Skeletal muscle satellite cell (primary cell): Measurements from ENCODE around the gene TMEM200A.

ENCODE experiments used
- H3K27me3 ChIP-seq: 2 replicates; pipeline ENCODE4 v1.7.0; 2013; ENCODE audit warnings: low read length; ENCODE audit not compliant: control insufficient read depth, insufficient read depth
- H3K36me3 ChIP-seq: 2 replicates; pipeline ENCODE4 v1.7.0; 2013; ENCODE audit warnings: mild to moderate bottlenecking, control low read depth, low read length; ENCODE audit not compliant: insufficient read depth
- H3K4me1 ChIP-seq: 2 replicates; pipeline ENCODE4 v1.7.0; 2013; ENCODE audit warnings: low read length; ENCODE audit not compliant: control insufficient read depth, insufficient read depth
- H3K4me2 ChIP-seq: 2 replicates; pipeline ENCODE4 v1.7.0; 2013; ENCODE audit warnings: mild to moderate bottlenecking, low read length
- H3K4me3 ChIP-seq: 2 replicates; pipeline ENCODE4 v1.7.0; 2013; ENCODE audit warnings: low read length
- H3K9ac ChIP-seq: 2 replicates; pipeline ENCODE4 v1.7.0; 2013; ENCODE audit warnings: mild to moderate bottlenecking, low read depth, low read length, moderate library complexity
- H3K9me3 ChIP-seq: replicated peaks from 2 replicates; pipeline ENCODE4 v1.7.0; 2013; ENCODE audit warnings: mild to moderate bottlenecking, control low read depth, low read length

The TMEM200A gene

DNA sequence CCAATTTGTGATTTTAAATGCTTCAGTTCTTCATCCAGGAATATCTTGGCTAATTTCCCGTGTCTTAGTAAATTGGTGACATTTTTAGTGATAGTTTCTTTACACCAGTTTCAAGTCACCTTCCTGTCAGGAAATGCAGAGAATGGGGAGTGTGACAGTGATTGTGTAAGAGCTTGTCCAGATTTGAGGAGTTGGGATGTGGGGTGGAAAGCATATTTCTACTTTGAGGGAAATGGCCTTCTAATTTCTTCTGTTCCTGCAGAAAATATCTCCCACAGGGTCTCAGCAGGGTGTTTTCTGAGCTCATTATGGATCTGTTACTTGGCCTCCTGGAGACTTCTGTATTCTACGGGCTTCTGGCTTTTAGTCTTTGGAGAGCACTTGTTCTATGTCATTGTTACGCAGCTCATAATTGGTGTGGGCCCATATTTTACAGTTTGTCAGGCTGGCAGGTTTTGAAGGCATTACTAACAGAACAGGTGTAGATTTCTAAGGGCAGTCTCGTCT lies 65.6 kb downstream of the TMEM200A start:
- H3K9me3 ChIP-seq: no peaks in the 10 kb centered on the region
- no peak overlapping the region for H3K9ac ChIP-seq
- H3K4me2 ChIP-seq: no peak overlapping the region

DNA sequence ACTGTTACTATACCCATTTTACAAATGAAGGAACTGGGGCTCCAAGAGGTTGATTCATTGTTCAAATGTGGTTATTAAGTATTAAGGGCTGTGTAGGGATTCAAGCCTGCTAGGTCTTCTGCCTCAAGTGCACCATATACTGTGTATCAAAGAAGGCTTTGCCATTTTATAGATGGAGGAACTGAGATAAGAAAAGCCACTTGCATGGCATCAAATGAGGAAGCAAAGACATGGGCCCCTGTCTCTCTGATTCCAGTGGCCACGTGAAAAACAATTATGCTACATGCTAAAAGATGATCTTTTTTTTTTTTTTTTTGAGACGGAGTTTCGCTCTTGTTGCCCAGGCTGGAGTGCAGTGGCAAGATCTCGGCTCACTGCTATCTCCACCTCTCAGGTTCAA lies 67.0 kb downstream of the TMEM200A start:
- H3K4me1 ChIP-seq: peaks cover 11% of the 10 kb centered on the region
- H3K4me3 ChIP-seq: no peak overlapping the region
- no peaks in the 10 kb centered on the region for H3K9me3 ChIP-seq
- H3K9ac ChIP-seq: no peak overlapping the region
- H3K36me3 ChIP-seq: no peaks in the 10 kb centered on the region
- H3K4me2 ChIP-seq: no peak overlapping the region
- H3K27me3 ChIP-seq: no peaks in the 10 kb centered on the region

More for the DNA sequence above, 65.6 kb downstream of the TMEM200A start:
- H3K4me1 ChIP-seq: peaks cover 16% of the 10 kb centered on the region
- H3K27me3 ChIP-seq: no peaks in the 10 kb centered on the region
- no peaks in the 10 kb centered on the region for H3K36me3 ChIP-seq
- H3K4me3 ChIP-seq: no peak overlapping the region

DNA sequence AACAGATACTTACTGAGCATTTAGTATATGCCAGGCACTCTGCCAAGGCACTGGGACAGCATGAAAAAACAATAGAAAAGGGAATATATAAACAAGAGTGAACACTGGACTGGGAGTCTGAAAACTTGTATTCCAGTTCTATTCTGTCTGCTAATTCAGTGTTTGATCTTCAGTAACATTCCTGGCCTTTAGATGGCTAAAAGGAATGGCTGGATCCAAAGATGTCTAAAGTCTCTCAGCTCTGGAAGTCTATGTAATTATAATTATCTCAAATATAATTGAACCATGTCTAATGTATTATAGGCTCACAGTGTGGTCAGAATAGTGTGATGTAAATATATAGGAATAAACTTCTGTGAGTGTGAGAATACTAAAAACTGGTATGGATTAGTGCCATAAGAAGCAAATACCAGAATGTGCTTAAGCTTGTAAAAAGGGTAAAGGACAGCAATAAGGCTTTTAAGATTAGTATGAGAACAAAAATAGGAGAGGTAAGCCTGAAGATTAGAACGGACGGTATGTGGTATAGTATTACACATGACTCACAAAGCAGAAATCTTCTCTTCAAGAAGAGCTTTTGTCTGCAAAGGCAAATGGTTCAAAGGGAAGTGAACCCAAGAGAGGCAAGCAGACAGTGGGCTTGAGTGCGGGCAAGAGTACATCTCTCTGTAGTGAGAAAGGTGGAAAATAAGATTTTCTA lies 68.5 kb downstream of the TMEM200A start:
- H3K4me2 ChIP-seq: no peak overlapping the region
- H3K4me3 ChIP-seq: no peak overlapping the region
- H3K36me3 ChIP-seq: no peaks in the 10 kb centered on the region
- no peaks in the 10 kb centered on the region for H3K9me3 ChIP-seq
- H3K4me1 ChIP-seq: peaks cover 11% of the 10 kb centered on the region
- H3K27me3 ChIP-seq: no peaks in the 10 kb centered on the region
- H3K9ac ChIP-seq: no peak overlapping the region

DNA sequence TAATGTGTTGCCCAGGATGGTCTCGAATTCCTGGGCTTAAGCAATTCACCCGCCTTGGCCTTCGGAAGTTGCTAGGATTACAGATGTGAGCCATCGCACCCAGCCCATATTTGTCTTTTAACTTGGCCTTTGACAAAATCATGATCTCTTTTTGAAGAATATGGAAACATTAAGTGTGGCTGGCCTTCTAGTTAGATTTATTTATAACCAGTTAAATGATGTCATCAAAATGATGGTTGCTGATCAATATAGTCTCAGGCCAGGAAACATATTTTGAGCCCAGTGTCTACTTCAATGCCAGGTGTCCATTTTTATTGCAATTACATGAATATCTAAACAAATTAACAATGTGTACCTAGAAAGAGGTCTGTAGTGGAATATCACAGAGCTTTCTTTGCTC lies 69.4 kb downstream of the TMEM200A start:
- Histone ChIP-seq H3K9me3 (no peaks in the 10 kb centered on the region), H3K9ac (no peak overlapping the region), H3K4me2 (no peak overlapping the region), H3K27me3 (no peaks in the 10 kb centered on the region), H3K4me1 (peaks cover 11% of the 10 kb centered on the region), H3K36me3 (no peaks in the 10 kb centered on the region), H3K4me3 (no peak overlapping the region)

DNA sequence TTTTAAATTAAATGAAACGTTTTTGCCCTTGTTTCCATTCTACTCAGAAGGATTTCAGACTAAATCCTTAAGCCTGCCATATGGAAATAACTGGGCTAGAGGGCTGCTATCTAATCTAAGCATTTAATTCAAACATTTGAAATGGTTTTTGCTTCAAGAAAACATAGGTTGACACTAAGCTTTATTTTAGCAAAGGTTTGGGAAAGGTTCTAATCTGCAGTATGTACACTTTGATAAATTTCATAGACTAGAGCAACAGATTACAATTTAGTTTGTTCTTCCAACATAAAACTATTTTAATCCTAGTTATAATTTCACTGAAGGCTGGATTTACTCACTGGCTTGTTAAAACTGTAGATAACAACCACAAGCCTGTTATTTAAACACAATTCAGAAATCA lies 72.1 kb downstream of the TMEM200A start:
- Histone ChIP-seq H3K4me2 (no peak overlapping the region), H3K4me3 (no peak overlapping the region), H3K9me3 (no peaks in the 10 kb centered on the region), H3K9ac (no peak overlapping the region), H3K36me3 (peaks cover 13% of the 10 kb centered on the region), H3K27me3 (no peaks in the 10 kb centered on the region), H3K4me1 (peaks cover 11% of the 10 kb centered on the region)

DNA sequence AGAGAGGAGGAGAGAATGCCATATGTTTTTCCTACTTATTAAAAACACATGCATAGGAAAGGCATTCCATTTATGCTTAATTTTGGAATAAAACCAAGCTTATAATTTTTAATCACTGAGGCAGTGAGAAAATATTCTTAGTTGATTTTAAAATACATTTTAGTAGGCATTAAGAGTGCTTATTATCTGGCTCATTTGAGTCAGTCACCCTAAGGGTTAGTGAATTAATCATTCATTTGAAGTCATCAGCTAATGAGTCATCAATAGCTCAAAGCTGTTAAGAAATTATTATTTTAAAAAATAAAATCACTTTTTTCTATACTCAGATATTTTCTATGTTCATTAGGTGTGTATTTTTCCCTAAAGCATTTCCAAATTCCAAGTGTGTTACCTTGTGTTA lies 81.6 kb downstream of the TMEM200A start:
- Histone ChIP-seq H3K27me3 (no peaks in the 10 kb centered on the region), H3K4me3 (no peak overlapping the region), H3K4me2 (no peak overlapping the region), H3K4me1 (no peaks in the 10 kb centered on the region), H3K36me3 (no peaks in the 10 kb centered on the region), H3K9me3 (no peaks in the 10 kb centered on the region), H3K9ac (no peak overlapping the region)

DNA sequence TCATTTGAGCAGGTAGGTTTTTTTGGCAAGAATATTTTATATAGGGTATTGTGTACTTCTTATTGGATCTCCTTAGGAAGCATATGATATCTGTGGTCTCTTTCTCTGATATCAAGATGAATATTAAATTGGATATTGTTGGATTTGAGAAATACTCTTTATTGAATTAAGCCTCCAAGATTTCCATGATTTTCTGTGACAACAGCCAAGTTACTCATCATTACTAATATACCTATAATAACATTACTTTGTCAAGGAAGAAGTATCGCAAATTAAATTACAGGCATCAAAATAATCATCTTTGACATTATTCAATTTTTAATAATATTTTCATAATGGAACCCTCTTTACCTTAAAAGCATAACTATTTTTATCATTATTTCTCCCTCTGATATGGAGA lies 86.5 kb downstream of the TMEM200A start:
- Histone ChIP-seq H3K4me3 (no peak overlapping the region), H3K4me1 (no peaks in the 10 kb centered on the region), H3K27me3 (no peaks in the 10 kb centered on the region), H3K9ac (no peak overlapping the region), H3K36me3 (no peaks in the 10 kb centered on the region), H3K4me2 (no peak overlapping the region), H3K9me3 (no peaks in the 10 kb centered on the region)

DNA sequence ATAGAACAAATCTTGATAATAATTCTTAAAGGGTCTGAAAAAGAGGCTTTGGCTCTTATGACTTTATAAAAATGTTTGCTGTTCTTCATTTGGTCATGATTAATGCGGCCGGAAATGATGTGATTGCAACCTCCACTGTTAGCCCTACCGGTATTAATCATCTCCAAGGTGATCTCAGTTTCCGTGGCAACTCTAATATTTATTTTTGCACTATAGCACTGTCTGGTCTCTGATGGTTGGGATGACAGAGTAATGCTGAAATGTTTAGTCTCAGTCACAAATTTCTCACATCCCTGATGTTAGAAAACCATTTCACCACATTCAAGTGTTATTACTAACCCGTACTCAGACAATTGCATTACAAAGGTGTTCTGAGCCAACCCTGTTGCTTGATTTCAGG lies 87.4 kb downstream of the TMEM200A start:
- Histone ChIP-seq H3K27me3 (no peaks in the 10 kb centered on the region), H3K36me3 (no peaks in the 10 kb centered on the region), H3K4me2 (no peak overlapping the region), H3K4me3 (no peak overlapping the region), H3K4me1 (no peaks in the 10 kb centered on the region), H3K9me3 (no peaks in the 10 kb centered on the region), H3K9ac (no peak overlapping the region)

DNA sequence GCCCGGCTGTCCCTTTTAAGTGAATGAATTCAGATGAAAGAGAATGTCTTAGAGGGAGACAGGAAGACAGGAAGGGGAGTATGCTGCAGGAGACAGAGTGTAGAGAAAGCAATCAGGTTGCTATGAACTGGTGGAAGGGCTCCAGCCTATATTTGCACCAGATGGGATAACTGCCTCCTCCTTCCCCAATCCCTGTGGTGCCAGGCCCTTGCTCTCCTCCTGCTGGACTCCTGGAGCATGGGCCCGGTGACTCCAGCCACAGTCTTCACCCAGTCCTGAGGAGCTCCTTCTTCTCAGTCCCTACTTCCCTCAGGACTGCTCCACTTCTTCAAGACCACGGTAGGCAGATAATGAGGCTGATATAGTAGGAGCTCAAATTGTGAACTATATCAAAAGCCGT lies 91.8 kb downstream of the TMEM200A start:
- H3K4me3 ChIP-seq: no peak overlapping the region
- H3K9ac ChIP-seq: no peak overlapping the region
- H3K9me3 ChIP-seq: no peaks in the 10 kb centered on the region
- no peaks in the 10 kb centered on the region for H3K36me3 ChIP-seq
- no peaks in the 10 kb centered on the region for H3K4me1 ChIP-seq
- no peaks in the 10 kb centered on the region for H3K27me3 ChIP-seq
- H3K4me2 ChIP-seq: no peak overlapping the region

DNA sequence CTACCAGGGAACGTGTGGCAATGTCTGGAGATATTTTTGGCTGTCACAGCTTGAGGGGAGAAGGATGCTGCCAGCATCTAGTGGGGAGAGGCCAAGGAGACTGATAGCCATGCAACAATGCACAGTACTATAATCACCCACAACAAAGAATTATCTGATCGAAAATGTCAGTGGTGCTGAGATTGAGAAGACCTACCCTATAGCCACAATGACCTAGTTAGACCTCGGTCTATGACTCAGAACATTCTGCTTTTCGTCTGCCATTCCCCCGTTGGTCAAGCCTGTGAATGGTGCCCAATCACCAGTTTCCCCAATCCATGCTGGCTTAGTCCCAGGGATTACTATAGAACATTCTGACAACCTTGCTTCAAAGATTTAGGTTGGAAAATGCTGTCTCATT lies 93.5 kb downstream of the TMEM200A start:
- no peak overlapping the region for H3K9ac ChIP-seq
- H3K9me3 ChIP-seq: no peaks in the 10 kb centered on the region
- no peaks in the 10 kb centered on the region for H3K4me1 ChIP-seq
- H3K36me3 ChIP-seq: no peaks in the 10 kb centered on the region
- no peak overlapping the region for H3K4me2 ChIP-seq
- no peak overlapping the region for H3K4me3 ChIP-seq
- no peaks in the 10 kb centered on the region for H3K27me3 ChIP-seq

DNA sequence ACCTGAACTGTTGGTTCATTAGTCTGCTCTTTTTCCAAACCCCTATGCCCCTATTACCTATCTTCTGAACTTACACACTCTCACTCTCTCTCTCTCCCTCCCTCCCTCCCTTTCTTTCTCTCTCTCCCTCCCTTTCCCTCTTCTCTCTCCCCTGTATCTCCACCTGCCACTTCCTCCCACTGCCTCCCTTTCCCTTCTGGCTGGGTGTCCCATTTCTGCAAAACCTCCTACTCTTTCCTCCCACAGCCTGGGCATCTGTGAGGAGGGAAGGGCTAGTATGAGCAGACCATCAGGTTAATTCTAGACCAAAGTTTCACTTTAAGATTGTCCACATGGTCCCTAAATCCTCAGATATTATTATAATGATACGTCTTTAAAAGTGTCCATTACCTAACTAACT lies 95.1 kb downstream of the TMEM200A start:
- H3K9ac ChIP-seq: no peak overlapping the region
- no peaks in the 10 kb centered on the region for H3K27me3 ChIP-seq
- no peak overlapping the region for H3K4me2 ChIP-seq
- H3K36me3 ChIP-seq: no peaks in the 10 kb centered on the region
- no peaks in the 10 kb centered on the region for H3K9me3 ChIP-seq
- peaks cover 4% of the 10 kb centered on the region for H3K4me1 ChIP-seq
- H3K4me3 ChIP-seq: no peak overlapping the region

DNA sequence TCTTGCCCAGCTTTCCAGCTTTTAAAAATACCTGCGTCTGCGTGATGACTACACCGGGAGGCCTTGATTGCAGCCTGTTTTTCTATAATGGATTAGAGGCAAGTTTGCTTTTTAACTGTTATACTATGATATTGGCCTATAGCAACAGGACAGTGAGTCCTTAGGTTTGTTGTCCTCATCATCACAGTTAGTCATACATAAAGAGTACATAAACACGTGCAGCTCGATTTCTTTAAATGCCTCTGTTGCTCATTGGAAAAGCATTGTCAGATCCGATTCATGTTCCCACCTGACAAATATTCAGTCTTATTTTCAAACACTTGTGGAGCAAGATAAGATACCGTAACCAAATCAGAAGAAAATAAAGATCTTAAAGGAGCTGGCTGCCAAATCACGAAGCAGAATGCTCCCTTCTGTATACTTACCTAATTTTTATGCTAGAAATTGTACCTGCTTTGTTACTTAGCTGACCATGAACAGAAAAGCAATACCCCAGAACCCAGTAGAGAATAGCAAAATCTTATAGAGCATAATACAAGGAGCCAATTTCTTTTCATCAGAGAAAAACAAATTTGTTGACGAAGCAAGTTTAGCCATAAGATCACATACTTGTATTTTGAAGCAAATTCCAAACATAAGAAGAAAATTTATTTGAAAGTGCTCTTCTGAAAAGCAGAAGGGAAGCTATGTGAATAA lies 100.4 kb downstream of the TMEM200A start:
- no peak overlapping the region for H3K4me3 ChIP-seq
- peaks cover 8% of the 10 kb centered on the region for H3K4me1 ChIP-seq
- H3K36me3 ChIP-seq: no peaks in the 10 kb centered on the region
- no peaks in the 10 kb centered on the region for H3K27me3 ChIP-seq
- H3K9ac ChIP-seq: no peak overlapping the region
- H3K4me2 ChIP-seq: no peak overlapping the region
- no peaks in the 10 kb centered on the region for H3K9me3 ChIP-seq
